ENCODE measurements around the gene SERPING1.

SERPING1 gene

DNA sequence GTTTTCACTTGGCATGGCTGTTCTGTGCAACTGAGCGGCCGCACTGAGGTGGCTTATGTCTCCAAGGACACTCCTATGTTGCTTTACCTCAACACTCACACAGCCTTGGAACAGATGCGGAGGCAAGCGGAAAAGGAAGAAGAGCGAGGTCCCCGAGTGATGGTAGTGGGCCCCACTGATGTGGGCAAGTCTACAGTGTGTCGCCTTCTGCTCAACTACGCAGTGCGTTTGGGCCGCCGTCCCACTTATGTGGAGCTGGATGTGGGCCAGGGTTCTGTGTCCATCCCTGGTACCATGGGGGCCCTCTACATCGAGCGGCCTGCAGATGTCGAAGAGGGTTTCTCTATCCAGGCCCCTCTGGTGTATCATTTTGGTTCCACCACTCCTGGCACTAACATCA lies 62.2 kb downstream of the SERPING1 start:
- H3K4me3 ChIP-seq (ENCODE audit: low read depth, low read length), result no peak overlapping the region
- TF ChIP-seq, protein P1, sequence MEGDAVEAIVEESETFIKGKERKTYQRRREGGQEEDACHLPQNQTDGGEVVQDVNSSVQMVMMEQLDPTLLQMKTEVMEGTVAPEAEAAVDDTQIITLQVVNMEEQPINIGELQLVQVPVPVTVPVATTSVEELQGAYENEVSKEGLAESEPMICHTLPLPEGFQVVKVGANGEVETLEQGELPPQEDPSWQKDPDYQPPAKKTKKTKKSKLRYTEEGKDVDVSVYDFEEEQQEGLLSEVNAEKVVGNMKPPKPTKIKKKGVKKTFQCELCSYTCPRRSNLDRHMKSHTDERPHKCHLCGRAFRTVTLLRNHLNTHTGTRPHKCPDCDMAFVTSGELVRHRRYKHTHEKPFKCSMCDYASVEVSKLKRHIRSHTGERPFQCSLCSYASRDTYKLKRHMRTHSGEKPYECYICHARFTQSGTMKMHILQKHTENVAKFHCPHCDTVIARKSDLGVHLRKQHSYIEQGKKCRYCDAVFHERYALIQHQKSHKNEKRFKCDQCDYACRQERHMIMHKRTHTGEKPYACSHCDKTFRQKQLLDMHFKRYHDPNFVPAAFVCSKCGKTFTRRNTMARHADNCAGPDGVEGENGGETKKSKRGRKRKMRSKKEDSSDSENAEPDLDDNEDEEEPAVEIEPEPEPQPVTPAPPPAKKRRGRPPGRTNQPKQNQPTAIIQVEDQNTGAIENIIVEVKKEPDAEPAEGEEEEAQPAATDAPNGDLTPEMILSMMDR (IDR thresholded peaks at IDR 0.05; ENCODE audit: control insufficient read depth, extremely low read depth, insufficient read depth), result no peak
- no peak for DNase-seq (ENCODE audit: low read depth)

GRCh38 chr11:57662893-57663292 lies 65.4 kb downstream of the SERPING1 start:
- no peak for DNase-seq (ENCODE audit: low read depth)
- no peak overlapping the region for H3K4me3 ChIP-seq (ENCODE audit: low read depth, low read length)
- TF ChIP-seq, protein P1 (IDR thresholded peaks at IDR 0.05; ENCODE audit: control insufficient read depth, extremely low read depth, insufficient read depth), result no peak

- no peak overlapping the region for H3K4me3 ChIP-seq (ENCODE audit: low read depth, low read length)
- DNase-seq (ENCODE audit: low read depth), result no peak
- TF ChIP-seq, protein P1 (IDR thresholded peaks at IDR 0.05; ENCODE audit: control insufficient read depth, extremely low read depth, insufficient read depth), result no peak
Measured at GRCh38 chr11:57663975-57664374, 66.5 kb downstream of the SERPING1 start.

Data from LNCaP clone FGC (cell line).